Measurements from ENCODE around the gene PHC3. TPM values are rescaled to one million over a fixed set of nuclear protein-coding genes. Genes with fewer than 3 reads are reported as not detected.

The PHC3 gene
- total RNA-seq, 3 donors from 2014 or later, result 65.1 to 117 (median 87.2) TPM

DNA sequence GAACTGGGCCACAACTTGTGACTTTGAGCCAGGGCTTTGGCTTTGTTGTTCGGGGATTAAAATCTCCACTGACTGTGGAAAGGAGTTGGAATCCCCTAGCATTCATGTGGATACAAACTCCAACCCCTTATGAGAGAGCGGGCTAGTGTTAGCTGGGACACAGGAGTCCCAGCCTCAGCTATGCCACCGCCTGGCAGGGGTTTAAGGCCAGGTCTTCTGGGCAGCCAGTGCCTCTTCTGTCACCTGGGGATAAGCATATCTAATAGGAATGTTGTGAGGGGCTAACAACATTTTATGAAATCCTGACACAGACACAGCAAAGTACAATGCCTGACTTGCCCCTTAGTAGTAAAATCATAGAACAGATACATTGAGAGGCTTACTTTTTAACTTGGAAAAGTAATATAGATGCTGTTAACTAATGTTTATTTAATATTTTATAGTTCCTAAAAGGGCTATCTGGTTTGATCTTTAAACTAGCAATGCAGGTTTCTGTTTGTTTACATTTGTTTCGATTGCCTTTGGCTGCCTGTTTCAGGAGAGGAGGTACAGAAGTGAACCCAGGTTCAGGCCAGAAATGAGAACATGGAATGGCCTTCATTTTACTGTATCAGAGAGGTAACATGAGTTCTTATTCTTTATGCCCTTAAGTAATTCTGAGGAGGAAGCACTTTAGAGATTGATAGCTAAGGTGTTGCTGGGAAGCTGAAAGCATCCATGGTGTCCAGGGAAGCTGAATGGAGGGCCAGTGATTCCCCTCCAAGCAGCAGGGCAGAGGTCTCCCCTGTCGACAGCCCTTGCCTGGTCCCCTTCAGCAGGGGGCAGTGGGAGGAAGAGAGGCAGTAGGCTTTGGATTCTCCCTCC, 135.0 kb downstream of the PHC3 start:
- H3K36me3 ChIP-seq, result no peaks in the 10 kb centered on the region
- H3K9me3 ChIP-seq, result no peaks in the 10 kb centered on the region
- intact Hi-C loops (cut with DNase I; ENCODE audit: low total_unique reads), result no loop called here
- TF ChIP-seq CTCF (IDR thresholded peaks at IDR 0.05) (no peak), POLR2AphosphoS5 (IDR thresholded peaks at IDR 0.05) (no peak), POLR2A (IDR thresholded peaks at IDR 0.05) (no peak)
- H3K27ac ChIP-seq, result peak overlapping the region; percentile 66 to 82
- DNase-seq (ENCODE audit: low spot score in 2 of 2), result no peak
- H3K27me3 ChIP-seq, result no peaks in the 10 kb centered on the region
- H3K4me1 ChIP-seq, result no peaks in the 10 kb centered on the region
- H3K4me3 ChIP-seq, result no peak overlapping the region

DNA sequence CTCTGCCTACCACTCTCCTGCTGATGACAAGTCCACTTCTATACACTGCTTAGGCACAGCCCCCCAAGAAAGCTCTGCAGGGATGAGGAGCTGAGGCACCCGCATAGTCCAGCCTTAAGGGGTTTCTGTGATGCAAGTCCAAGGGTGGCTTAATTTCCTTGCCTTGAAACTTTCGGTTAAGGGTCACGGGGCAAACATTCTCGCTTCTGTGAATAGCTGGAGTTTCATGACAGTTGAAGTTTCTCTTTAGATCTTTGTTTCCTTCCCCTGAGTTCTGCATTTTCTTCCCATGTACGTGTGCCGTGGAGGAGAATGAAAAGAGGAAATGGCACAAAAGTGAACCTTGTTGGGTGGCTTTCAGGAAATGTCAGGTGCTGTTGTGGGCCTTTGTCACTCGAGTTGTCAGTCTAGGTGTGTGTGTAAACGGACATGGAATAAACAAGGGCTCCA, 136.7 kb downstream of the PHC3 start:
- no peak for TF ChIP-seq CTCF (IDR thresholded peaks at IDR 0.05)
- no peak for TF ChIP-seq POLR2A (IDR thresholded peaks at IDR 0.05)
- no peak for TF ChIP-seq POLR2AphosphoS5 (IDR thresholded peaks at IDR 0.05)
- Histone ChIP-seq H3K27me3 (no peaks in the 10 kb centered on the region), H3K36me3 (no peaks in the 10 kb centered on the region), H3K4me1 (no peaks in the 10 kb centered on the region), H3K27ac (peak overlapping the region; percentile 64 to 69), H3K4me3 (no peak overlapping the region), H3K9me3 (no peaks in the 10 kb centered on the region)
- DNase-seq (ENCODE audit: low spot score in 2 of 2), result no peak
- intact Hi-C loops (cut with DNase I; ENCODE audit: low total_unique reads), result no loop called here

DNA sequence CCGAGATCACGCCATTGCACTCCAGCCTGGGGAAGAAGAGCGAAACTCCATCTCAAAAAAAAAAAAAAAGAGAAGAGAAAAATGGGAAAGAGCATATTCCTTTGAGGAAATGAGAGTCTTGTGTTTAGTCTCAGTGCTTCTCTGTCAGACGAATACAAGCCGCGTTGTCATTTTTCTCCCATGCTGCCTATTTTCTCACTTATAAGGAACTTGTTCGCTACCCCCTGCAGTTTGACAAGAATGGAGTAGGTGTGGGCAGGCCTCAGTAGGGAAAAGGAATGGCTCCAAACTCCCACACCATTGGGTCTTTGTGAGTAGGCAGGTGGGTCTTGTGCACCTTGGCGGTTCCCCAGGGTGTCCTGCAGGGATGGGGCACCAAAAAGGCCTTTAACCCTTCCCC, 137.3 kb downstream of the PHC3 start:
- Histone ChIP-seq H3K27ac (peak overlapping the region; percentile 64 to 69), H3K36me3 (no peaks in the 10 kb centered on the region), H3K4me3 (no peak overlapping the region), H3K27me3 (no peaks in the 10 kb centered on the region), H3K9me3 (no peaks in the 10 kb centered on the region), H3K4me1 (no peaks in the 10 kb centered on the region)
- intact Hi-C loops (cut with DNase I; ENCODE audit: low total_unique reads), result no loop called here
- TF ChIP-seq POLR2A (IDR thresholded peaks at IDR 0.05) (no peak), POLR2AphosphoS5 (IDR thresholded peaks at IDR 0.05) (no peak), CTCF (IDR thresholded peaks at IDR 0.05) (no peak)
- DNase-seq (ENCODE audit: low spot score in 2 of 2), result no peak

DNA sequence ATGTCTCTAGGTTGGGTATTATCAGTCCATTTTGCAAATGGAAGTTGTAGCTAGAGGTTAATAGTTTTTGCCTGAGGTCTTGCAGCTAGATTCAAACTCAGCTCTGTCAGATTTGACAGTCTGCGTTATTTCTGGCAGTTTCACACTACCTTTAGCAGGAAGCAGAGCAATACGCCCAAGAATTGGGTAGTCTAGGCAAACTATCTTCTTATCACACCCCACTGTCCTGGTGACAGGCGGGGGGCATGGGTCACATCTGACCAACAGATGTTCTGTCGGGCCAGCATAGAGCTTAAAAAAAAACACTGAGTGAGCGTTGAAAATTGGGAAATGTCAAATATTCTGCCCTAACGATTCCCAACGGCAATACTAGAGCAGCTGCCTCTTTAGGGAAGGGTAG, 138.0 kb downstream of the PHC3 start:
- no peak for DNase-seq (ENCODE audit: low spot score in 2 of 2)
- Histone ChIP-seq H3K9me3 (no peaks in the 10 kb centered on the region), H3K4me1 (no peaks in the 10 kb centered on the region), H3K4me3 (no peak overlapping the region), H3K27me3 (peaks cover 0 to 4% of the 10 kb centered on the region in 2 donors), H3K27ac (no peak overlapping the region), H3K36me3 (no peaks in the 10 kb centered on the region)
- intact Hi-C loops (cut with DNase I; ENCODE audit: low total_unique reads), result no loop called here
- no peak for TF ChIP-seq POLR2AphosphoS5 (IDR thresholded peaks at IDR 0.05)
- TF ChIP-seq CTCF (IDR thresholded peaks at IDR 0.05), result no peak
- no peak for TF ChIP-seq POLR2A (IDR thresholded peaks at IDR 0.05)

- H3K4me3 ChIP-seq, result no peak overlapping the region
- H3K27ac ChIP-seq, result no peak overlapping the region
- H3K27me3 ChIP-seq, result peaks cover 0 to 5% of the 10 kb centered on the region in 2 donors
- H3K36me3 ChIP-seq, result no peaks in the 10 kb centered on the region
- H3K4me1 ChIP-seq, result no peaks in the 10 kb centered on the region
- TF ChIP-seq POLR2A (IDR thresholded peaks at IDR 0.05) (no peak), POLR2AphosphoS5 (IDR thresholded peaks at IDR 0.05) (no peak), CTCF (IDR thresholded peaks at IDR 0.05) (no peak)
- intact Hi-C loops (cut with DNase I; ENCODE audit: low total_unique reads), result no loop called here
- no peak for DNase-seq (ENCODE audit: low spot score in 2 of 2)
- no peaks in the 10 kb centered on the region for H3K9me3 ChIP-seq
Measured at GRCh38 chr3:170040418-170040817, 141.1 kb downstream of the PHC3 start.
